ENCODE measurements around the gene FGF6. TPM values are rescaled to one million over a fixed set of nuclear protein-coding genes. Genes with fewer than 3 reads are reported as not detected.

The FGF6 gene
- total RNA-seq, 2 donors from 2014 or later: not detected

DNA sequence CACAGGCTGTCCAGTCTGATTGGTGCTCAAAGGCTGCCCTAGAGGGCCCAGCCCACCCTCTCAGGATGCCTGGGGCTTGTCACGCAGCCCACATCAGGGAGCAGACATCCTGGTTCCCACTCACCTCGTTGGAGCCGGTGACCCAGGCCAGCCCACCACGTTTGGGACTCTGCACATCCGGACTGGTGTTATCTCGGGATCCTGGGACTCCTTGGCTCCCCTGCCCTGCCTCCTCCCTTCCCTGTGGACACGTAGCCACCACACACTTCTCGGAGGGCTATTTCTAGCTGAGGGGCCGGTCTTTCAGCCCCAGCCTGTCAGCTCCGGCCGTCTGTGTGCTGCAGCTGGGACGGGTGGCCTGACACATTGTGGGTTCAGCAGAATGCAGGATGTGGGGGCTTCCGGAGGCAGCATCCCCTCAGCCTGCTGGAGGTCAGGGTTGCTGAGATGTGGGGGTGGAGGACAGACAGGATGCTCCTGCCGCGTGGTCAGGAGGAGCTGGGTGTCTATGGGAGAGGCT is 53.3 kb downstream of the FGF6 start:
- Histone ChIP-seq H3K9ac (ENCODE audit: extremely low read depth, low read length, poor library complexity, severe bottlenecking) (no peak overlapping the region), H3K4me3 (ENCODE audit: low read length) (no peak overlapping the region), H3K9me3 (ENCODE audit: control insufficient read depth, low read length) (no peaks in the 10 kb centered on the region), H3K27ac (ENCODE audit: low read depth, low read length) (no peak overlapping the region), H3K4me1 (ENCODE audit: control insufficient read depth, insufficient read depth, low read length) (no peaks in the 10 kb centered on the region), H3K36me3 (ENCODE audit: control insufficient read depth, insufficient read depth, low read length) (no peaks in the 10 kb centered on the region), H3K27me3 (ENCODE audit: control insufficient read depth, insufficient read depth, low read length, poor library complexity, severe bottlenecking) (no peaks in the 10 kb centered on the region)
- H3K27me3 Mint-ChIP-seq (ENCODE audit: insufficient read depth): peaks cover 25% of the 10 kb centered on the region
- no peak for DNase-seq
- no peaks in the 10 kb centered on the region for H3K36me3 Mint-ChIP-seq (ENCODE audit: low read depth)
- no peak overlapping the region for H3K4me3 Mint-ChIP-seq
- WGBS, 2 experiments (ENCODE audit: insufficient coverage in 1 of 2, insufficient read length in 1 of 2): 91 to 94% methylated on average over 5 to 15 of the region's 15 CpGs
- no peak overlapping the region for H3K27ac Mint-ChIP-seq
- H3K9me3 Mint-ChIP-seq: no peaks in the 10 kb centered on the region
- TF ChIP-seq CTCF (conservative IDR thresholded peaks at IDR 0.05): no peak
- H3K4me1 Mint-ChIP-seq: no peaks in the 10 kb centered on the region

DNA sequence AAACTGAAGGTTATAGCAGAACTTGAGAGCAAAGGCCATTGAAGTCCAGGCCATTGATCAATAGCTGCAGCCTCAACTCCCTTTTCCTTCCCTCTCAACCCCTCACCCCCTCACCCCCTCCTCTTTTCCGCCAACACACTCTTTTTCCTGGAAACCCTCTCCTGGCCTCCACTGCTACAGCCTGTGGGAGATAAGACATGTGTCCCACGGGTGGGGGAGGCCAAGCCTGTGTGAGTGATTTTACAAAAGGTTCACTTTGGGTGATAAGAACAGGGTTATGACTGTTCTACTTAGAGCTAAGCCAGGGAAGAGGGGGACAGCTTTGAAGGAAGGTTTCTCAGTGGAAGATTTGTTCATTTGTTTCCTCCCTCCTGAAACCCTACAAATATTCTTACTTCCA is 57.0 kb downstream of the FGF6 start:
- no peak overlapping the region for H3K4me3 ChIP-seq (ENCODE audit: low read length)
- peaks cover 21% of the 10 kb centered on the region for H3K27me3 Mint-ChIP-seq (ENCODE audit: insufficient read depth)
- no peaks in the 10 kb centered on the region for H3K36me3 Mint-ChIP-seq (ENCODE audit: low read depth)
- TF ChIP-seq CTCF (conservative IDR thresholded peaks at IDR 0.05): no peak
- H3K36me3 ChIP-seq (ENCODE audit: control insufficient read depth, insufficient read depth, low read length): no peaks in the 10 kb centered on the region
- DNase-seq: no peak
- H3K9ac ChIP-seq (ENCODE audit: extremely low read depth, low read length, poor library complexity, severe bottlenecking): no peak overlapping the region
- no peaks in the 10 kb centered on the region for H3K9me3 Mint-ChIP-seq
- no peak overlapping the region for H3K4me3 Mint-ChIP-seq
- no peaks in the 10 kb centered on the region for H3K27me3 ChIP-seq (ENCODE audit: control insufficient read depth, insufficient read depth, low read length, poor library complexity, severe bottlenecking)
- no peak overlapping the region for H3K27ac ChIP-seq (ENCODE audit: low read depth, low read length)
- no peaks in the 10 kb centered on the region for H3K4me1 ChIP-seq (ENCODE audit: control insufficient read depth, insufficient read depth, low read length)
- H3K27ac Mint-ChIP-seq: no peak overlapping the region
- WGBS, 2 experiments (ENCODE audit: insufficient coverage in 1 of 2, insufficient read length in 1 of 2): 89% methylated on average over 2 of the region's 2 CpGs; no CpG with 5 or more reads in 1 of the 2 experiments
- H3K4me1 Mint-ChIP-seq: peaks cover under 1% of the 10 kb centered on the region
- H3K9me3 ChIP-seq (ENCODE audit: control insufficient read depth, low read length): no peaks in the 10 kb centered on the region

- no peak for DNase-seq
- Histone ChIP-seq H3K9ac (ENCODE audit: extremely low read depth, low read length, poor library complexity, severe bottlenecking) (no peak overlapping the region), H3K4me3 (ENCODE audit: low read length) (no peak overlapping the region)
Observed at GRCh38 chr12:4388032-4388431, 57.6 kb downstream of the FGF6 start.

More at GRCh38 chr12:4388032-4388431, 57.6 kb downstream of the FGF6 start:
- Mint-ChIP-seq H3K4me1 (peaks cover 4% of the 10 kb centered on the region), H3K27ac (no peak overlapping the region), H3K27me3 (ENCODE audit: insufficient read depth) (peaks cover 18% of the 10 kb centered on the region), H3K36me3 (ENCODE audit: low read depth) (no peaks in the 10 kb centered on the region), H3K4me3 (no peak overlapping the region), H3K9me3 (no peaks in the 10 kb centered on the region)
- no peaks in the 10 kb centered on the region for H3K27me3 ChIP-seq (ENCODE audit: control insufficient read depth, insufficient read depth, low read length, poor library complexity, severe bottlenecking)
- H3K27ac ChIP-seq (ENCODE audit: low read depth, low read length): no peak overlapping the region
- TF ChIP-seq CTCF (conservative IDR thresholded peaks at IDR 0.05): no peak
- WGBS, 2 experiments (ENCODE audit: insufficient coverage in 1 of 2, insufficient read length in 1 of 2): 89% methylated on average over 1 of the region's 1 CpG; no CpG with 5 or more reads in 1 of the 2 experiments
- no peaks in the 10 kb centered on the region for H3K4me1 ChIP-seq (ENCODE audit: control insufficient read depth, insufficient read depth, low read length)
- no peaks in the 10 kb centered on the region for H3K9me3 ChIP-seq (ENCODE audit: control insufficient read depth, low read length)
- H3K36me3 ChIP-seq (ENCODE audit: control insufficient read depth, insufficient read depth, low read length): no peaks in the 10 kb centered on the region

Measured in endodermal cell (in vitro differentiated cells).